EL (cell line): ENCODE data around the gene ASTN2.

Source experiments
- DNase-seq: peaks from one replicate; pipeline ENCODE4 v3.0.0-alpha.2; 2016

The ASTN2 gene

DNA sequence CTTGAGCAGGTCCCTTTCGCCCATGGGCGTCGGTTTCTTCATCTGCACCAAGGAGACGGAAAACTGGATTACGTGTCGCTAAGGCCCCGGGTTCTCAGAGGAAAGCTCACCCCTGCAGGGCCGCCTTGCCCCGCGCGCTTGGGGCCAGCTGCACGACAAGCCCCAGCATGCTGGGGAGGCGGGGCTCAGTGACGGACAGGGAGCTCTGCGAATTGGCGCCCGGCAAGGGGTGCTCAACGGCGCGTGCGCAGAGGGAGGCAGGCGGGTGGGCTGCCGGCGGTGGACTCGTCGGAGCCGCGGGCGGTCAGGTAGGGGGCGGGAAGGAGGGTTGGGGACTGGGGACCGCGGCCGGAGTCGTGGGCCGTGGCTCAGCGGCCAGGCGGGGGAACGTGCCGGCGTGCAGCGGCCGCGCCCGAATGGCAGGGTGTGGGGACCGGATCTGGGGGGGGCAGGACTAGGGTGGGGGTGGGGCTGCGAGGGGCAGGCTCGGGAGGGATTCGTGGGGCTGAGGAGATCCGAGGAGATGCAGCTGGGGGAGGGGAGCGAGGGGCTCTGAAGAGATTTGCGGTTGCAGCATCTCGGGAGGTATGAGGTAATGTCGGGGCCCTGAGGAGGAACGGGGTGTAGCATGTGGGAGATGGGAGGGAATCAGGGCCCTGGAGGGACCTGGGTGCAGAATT, 727.6 kb downstream of the ASTN2 start, which contains the start of gene TRIM32:
Gene TRIM32 (plus strand): TSS at position 232 of the 680 bp plus-strand sequence. CDS start 10,438 bp downstream, outside the sequence.
- peak; percentile 90 for DNase-seq

DNA sequence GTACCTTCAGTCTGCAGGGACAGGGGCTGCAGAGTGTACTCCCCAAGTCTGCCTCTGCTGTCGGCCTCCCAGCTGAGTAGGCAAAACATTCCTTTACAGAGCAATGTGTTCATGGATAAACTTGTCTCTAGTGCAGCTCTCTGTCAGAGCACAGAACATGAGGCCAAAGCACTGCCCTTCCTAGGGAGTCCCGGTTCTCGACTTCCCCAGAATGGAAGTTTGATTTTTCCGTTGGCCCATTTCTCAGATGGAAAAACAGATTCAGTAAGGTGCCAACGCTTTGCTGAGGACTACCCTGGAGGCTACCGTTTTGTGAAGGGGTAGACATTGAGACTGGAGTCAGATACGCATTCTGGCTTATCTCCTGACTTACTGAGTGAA, 728.2 kb downstream of the ASTN2 start:
- no peak for DNase-seq

DNA sequence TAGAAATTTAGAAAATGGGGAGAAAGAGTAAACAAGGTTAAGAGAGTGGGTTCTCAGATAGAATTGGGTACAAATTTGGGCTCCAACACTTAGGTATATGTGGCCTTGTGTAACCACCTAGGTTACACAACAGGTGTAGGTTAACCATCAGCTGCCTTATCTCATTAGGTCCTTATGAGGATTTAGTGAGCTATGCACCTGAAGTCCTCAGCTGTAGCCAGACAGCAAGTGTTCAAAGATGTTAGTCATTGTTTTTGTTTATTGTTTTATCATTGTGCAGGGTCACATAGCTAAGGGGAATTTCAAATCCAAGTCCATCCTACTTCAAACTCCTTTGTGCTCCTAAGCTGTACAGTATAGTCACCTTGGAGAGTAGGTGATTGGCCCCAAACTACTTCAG, 728.7 kb downstream of the ASTN2 start:
- DNase-seq, result no peak

DNA sequence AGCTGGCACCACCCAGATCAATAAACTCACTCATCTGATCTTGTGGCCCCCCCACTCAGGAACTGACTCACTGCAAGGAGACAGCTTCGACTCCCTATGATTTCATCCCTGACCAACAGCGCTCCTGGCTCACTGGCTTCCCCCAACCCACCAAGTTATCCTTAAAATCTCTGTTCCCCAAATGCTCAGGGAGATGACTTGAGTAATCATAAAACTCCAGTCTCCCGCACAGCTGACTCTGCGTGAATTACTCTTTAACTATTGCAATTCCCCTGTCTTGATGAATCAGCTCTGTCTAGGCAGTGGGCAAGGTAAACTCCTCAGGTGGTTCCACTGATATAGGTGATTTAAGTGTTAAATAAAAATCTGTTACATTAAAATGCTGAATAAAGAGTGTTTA, 729.7 kb downstream of the ASTN2 start:
- DNase-seq, result no peak

DNA sequence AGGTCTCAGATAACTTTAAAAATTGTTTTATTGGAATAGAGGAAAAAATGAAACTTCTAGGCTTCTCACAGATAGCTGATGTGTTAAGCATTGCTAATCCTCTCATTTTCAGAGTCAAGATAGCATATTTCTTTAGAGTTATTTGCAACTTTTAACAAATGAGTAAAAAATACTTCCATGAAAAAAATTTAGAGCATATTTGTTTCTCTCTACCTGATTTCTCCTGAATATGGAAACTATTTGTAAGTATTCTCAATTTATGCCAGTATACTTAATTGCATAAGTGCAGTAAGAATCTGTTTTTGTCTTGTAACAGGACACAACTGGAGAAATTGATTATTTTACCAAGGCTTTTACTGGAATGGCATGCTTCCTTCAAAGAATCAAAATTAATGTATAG, 731.3 kb downstream of the ASTN2 start:
- no peak for DNase-seq

DNA sequence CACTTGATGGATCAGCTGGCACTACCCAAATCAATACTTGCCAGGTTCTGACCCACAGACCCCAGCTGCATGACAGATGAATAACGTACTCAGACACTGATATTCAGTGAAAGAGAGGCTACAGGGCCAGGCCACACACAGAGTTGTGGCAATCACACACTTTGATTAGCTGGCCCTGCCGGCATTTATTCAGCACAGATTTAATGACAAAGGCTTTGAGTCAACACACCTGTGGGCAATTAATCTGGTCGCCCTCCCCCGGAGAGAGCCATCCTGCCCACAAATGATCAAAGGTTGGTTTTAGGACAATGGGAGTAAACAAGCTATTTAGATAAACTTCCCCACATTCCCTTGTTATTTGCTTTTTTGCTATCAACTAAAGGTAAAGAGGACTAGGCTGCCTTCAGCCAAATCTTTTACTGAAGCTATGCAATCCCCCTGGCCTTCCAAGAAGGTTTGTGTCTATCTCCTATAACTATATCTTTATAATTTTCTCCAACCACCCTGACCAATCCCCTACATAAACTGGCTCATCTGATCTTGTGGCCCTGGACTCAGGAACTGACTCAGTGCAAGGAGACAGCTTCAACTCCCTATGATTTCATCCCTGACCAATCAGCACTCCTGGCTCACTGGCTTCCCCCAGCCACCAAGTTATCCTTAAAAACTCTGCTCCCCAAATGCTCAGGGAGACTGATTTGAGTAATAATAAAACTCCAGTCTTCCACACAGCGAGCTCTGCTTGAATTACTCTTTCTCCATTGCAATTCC, 740.5 kb downstream of the ASTN2 start:
- no peak for DNase-seq

DNA sequence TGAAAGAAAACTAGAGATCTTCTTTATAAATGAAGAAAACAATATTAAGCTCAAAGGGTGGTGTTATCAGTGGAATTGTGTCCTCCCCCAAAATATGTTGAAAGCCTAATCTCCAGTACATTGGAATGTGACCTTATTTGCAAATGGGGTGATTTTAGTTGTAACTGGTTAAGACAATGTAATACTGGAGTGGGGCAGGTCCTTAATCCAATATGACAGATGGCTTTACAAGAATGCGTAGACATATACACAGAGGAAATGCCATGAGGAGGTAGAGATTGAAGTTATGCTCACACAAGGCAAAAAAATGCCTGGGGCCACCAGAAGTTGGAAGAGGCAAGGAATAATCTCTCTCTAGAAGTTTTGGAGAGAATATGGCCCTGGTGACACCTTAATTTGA, 741.5 kb downstream of the ASTN2 start:
- peak; percentile 39 for DNase-seq

DNA sequence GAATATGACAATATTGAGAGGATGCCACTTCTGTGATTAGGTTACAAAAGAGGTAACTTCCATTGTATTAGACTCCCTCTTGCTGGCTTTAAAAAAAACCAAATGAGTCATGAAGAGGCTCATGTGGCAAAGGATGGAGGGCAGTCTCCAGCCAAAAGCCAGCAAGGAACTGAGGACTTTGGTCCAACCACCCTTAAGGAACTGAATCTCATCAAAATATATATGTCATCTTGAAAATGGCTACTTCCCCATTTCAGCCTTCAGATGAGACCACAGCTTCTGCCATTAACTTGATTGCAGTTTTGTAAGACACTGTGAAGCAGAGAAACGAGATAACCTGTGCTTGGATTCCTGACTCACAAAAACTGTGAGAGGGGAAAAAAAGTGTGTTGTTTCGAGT, 743.3 kb downstream of the ASTN2 start:
- DNase-seq, result no peak

DNA sequence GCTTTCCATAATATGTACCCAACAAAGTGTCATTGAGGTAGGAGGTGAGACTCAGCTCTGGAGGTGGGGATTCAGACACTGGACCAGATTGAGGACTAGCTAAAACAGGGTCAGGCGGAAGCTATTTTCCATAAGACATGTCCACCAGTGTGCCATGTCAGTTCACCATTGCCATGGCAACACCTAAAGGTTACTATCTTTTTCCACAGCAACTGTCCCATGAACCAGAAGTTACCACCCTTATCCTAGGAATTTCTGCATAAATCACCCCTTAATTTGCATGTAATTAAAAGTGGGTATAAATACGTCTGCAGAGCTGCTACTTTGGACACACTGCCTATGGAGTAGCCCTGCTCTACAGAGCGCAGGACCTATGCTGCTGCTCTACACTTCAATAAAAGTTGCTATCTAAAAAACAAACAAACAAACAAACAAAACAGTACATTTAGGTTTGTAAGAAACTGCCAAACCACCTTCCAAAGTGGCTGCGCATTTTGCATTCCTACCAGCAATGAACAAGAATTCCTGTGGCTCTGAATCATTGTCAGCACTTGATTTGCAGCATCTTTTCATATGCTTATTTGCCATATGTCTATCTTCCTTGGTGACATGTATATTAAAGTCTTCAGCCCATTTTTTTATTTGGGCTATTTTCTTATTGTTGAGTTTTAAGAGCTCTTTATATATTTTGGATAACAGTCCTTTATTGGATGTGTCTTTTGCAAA, 745.7 kb downstream of the ASTN2 start:
- DNase-seq, result no peak

DNA sequence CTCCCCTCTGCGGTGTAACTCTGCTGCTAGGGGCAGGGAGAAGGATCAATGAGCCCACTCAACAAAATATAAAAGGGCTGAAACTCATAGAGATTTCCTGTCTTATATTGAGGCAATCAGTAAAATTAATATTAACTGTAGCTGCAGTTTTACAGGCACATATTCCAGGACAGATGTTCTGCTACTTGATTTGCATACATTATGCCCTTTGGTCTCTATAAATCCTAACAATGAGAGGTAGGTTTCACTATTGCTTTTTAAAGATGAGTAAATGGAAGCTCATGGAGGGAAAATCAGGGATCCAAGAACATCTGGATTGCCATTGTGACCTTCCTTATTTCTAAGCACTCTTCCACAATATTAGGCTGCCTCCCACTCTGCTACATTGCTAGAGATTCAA, 751.3 kb downstream of the ASTN2 start:
- no peak for DNase-seq

DNA sequence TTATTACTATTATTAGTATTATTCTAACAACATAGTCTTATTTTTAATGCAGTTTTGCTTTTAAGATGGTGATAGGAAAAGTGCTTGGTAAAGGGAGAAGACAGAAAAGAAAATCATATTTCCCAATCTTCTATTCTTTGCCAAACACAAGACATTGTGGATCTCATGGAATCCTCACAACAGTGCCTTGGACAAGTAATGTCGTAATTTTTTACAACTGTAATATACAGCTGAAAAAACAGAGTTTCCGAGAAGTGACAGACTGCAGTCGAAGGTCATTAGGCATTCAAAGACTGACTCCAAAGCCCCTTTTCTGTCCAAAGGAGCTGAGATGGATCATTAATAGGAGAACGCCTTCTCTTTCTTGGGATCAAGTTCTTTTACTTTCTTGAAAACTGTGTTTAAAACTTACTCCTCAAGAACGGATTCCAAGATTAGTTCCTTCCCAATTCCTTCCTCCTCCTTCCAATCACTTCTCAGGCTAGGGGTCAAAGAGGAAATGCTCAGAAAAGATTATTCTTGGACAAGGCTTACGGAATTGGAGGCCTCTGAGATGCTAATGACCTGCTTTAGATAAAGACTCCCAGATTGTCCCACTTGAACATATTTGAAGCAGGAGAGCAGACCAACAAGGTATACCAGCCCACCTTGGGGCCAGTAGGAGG, 752.1 kb downstream of the ASTN2 start:
- DNase-seq, result no peak

DNA sequence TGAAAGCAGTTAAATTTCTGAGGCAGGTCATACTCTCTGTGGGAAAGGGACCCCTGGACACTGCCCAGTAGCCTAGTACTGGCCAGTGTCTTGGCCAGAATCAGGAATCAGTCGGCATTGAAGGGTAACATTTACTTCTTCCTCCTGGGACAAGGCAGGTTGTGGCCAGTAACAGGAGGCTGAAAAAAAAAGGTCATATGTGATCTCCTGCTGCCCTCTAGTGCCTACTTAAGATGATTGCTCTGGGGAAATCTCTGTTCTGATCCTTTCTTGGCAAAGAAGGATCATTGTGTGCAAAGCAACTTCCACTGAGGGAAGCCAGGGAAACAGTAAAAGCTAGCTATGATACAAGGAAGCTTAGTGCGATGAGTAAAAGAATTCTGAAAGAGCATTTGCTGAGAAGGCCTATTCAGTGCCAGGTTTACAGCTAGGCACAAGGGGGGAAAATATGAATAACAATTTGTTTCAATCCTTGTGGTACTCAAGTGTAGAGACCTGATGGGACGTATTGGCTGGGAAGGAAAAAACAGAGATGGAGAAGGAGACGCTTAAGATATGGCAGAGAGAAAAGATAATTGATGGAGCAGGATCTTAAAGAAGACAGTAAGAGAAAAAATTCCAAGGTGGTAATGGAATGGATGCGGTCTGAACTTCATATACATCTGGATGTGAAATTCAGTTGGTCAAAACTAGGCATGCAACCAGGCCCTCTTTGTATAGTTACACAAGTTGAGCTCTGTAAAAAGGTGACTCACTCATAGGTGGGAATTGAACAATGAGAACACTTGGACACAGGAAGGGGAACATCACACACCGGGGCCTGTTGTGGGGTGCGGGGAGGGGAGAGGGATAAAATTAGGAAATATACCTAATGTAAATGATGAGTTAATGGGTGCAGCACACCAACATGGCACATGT, 753.6 kb downstream of the ASTN2 start:
- peak; percentile 72 for DNase-seq

DNA sequence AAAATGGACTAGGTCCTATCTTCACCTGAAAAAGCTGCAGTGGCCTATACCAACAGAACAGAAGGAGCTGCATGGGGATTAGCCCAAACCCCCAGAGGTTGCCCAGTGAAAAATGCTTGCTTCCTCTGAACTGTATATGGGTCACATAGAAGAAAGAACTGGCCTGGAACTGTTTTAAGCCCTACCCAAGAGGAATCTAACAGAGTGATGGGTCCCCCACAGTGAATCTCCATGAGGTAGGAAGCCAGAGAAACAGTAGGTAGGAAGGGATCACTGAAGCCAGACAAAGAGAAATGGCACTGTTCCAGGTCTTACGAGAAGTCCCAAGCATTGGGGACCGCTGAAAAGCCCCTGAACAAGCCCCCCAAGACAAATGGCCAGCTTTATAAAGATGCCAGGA, 756.6 kb downstream of the ASTN2 start:
- DNase-seq, result no peak

DNA sequence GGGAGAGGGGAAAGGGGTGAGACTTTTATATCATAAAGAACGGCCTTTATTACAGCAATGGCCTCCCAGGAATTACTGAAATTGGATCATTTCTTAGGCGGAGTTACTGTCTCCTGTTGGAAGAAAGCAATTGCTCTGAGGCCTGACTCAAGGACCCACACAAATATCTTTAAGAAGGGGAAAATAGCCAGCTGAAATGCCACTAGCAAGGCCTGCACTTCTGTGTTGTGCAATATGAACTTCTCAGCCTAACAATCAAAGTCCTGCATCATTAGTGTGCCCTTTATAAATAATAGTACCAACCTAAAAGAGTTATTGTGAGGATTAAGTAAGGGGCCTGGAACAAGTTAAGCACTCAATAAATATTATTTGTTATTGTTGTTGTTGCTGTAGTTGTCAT, 757.9 kb downstream of the ASTN2 start:
- DNase-seq, result no peak

DNA sequence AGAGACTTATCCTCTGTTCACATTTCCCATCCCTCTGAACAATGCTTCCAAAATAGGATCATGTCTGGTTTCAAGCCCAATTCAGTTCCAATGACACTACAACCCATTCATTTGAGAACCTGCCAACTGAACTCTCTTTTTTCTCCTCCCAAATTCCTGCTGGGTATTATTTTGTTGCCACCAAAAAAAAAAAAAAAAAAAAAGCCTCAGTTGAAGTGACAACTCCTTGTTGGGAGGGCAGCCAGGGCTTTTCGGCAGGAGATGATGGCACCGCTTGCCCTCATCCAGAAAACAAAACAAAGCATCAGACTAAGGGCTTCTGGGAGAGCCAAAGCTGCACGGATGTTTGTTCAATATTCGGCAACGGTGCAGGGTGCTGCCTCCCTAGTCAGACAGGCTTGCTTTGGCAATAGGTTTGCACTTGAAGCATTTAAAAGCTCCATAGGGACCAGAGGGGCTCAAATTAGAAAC, 758.3 kb downstream of the ASTN2 start:
- no peak for DNase-seq

DNA sequence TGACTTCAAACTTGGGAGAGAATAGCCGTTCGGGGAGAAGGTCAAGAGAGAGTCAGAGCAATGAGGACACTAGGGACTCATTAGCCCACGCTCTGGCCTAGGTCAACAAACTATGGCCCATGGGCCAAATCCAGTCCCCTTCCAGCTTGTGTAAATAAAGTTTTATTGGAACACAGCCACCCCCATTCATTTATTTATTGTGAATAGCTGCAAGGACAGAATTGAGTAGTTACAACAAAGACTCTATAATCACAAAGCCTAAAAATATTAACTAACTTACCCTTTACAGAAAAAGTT, 760.9 kb downstream of the ASTN2 start:
- no peak for DNase-seq

DNA sequence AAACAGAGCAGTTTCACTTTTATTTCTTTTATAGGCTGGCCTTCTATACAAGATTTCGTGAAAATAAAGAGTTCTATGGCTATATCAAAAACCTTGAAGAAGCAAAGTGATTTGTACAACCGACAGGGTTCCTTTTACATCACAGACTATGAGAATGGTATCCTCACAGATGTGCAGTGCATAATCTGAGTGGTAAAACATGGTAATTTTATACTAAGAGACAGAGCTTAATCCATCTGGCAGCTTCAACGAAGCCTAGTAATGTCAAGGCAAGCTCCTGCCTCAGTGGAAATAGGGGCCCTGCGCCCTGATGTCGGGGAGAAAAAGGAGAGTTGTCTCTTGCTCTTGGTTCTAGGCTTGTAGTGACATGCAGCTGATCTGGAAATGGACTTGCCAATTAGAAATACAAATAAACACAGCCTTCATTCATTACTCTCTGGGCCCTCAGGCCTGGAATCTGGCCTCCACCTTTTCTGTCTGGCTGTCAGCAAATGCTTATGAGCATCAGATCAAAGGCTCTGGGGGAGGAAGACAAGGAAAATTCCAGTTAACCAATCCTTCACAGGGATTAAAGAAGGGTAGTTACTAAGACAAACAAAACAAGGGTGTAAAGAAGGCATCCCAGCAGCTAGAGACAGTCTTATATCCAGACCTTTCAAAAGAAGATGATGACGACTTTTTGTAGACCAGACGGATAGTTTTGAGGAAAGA, 761.4 kb downstream of the ASTN2 start:
- no peak for DNase-seq

DNA sequence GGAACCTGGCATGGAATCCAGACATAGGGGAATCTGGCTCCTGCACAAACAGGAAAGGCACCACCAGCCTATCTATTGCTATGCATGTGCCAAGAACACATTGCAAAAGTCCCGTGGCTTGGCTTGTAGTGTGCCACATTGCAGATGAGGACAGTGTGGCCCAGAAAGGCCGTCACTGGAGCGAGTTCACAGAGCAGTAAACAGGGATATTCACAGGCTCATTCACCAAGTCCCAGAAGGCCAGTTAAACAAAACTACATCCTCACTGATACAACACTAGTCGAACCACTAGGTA, 767.4 kb downstream of the ASTN2 start:
- DNase-seq, result no peak

DNA sequence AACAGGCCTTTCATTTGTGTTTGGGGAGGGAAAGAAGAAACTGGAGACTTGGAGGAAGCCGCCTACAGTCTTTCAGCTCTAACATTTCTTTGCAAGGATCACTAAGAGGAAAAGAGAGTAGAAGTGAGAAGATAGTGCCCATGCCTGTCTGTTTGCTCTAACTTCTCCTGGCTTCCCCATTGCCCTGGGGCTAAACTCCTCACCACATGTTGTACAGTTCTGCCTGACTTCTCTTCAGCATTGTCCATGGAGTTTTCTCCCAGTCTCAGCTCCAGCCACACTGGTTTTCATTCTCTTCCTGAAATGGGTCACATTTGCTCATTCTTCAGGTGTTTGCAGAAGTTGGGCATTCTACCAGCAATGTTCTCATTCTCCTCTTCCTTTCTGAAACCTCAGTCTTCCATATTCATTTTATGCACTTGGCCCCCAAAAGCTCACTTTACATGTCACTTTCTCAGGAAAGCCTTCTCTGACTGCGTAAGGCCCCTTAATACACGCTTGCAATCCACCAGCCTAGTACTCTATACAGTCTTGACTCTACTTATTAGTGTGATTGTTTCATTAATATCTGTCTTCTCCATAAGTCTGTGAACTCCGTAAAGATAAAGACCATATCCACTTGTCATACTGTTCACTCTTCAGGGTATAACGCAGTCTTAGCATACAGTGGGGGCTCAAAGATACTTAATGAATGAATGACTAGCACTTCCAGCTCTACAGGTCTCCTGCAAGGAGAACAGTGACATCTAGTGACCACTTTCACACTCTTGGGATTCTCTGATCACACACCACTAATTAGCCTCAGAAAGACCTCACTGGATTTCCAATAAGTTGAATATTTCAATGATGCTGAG, 768.0 kb downstream of the ASTN2 start:
- peak; percentile 44 for DNase-seq

DNA sequence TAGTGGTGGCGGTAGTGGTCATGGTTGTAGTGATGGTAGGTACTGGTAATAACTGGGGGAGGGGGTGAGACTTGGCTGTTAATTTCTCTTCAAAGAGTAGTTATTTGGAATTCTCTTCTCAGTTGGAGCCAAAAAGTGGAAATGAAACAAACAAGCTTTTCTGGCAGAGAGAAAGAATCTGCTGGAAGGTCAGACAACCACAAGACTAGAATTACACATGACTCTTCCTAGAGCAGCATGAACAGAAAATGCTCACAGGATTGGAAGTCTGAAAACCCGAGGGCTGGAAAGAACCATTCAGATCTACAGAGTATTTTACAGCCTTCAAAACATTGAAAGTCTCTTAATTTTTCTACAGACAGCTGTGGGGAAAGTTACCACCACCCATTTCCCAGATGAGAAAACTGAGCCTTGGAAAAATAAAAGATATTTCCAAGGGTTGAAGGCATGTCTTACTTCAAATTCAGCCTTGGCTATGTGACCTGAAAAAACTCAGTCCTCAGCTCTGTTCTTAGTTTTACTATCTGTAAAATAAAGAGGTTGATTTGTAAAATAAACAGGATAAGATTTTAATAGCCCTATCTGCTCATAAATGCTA, 770.7 kb downstream of the ASTN2 start:
- DNase-seq, result no peak
